Measurements from ENCODE around the gene COL6A1.

The COL6A1 gene

DNA sequence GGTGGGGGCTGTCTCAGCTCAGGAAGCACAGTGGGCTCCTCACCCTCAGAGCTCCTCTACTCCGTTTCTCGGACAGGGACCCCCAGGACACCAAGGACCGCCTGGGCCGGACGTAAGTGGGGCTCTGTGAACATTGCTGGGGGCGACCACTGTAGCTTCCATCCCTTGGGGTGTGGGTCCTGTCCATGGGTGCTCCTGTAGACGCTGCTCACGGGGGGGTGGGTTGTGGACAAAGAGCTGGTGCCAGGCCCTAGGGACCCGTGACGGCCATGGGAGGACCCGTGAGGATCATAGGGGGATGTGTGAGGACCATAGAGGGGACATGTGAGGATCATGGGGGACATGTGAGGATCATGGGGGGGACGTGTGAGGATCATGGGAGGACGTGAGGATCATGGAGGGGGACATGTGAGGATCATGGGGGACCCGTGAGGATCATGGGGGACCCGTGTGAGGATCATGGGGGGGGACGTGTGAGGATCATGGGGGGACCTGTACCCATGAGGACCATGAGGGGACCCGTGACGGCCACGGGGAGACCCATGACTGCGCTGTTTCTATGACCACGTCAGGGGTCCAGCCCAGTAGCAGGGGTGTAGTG is 18.1 kb downstream of the COL6A1 start:
- Histone ChIP-seq H3K4me1 (no peaks in the 10 kb centered on the region), H3K9ac (no peak overlapping the region), H3K4me2 (ENCODE audit: low read length) (no peak overlapping the region), H2AFZ (no peak overlapping the region), H3K36me3 (ENCODE audit: control insufficient read depth, insufficient read depth, low read length) (no peaks in the 10 kb centered on the region), H3K4me3 (ENCODE audit: low read depth, low read length) (no peak overlapping the region), H3K79me2 (no peaks in the 10 kb centered on the region), H3K27ac (no peak overlapping the region), H3K27me3 (ENCODE audit: control insufficient read depth, insufficient read depth, low read length) (no peaks in the 10 kb centered on the region), H3K9me3 (ENCODE audit: control insufficient read depth, low read length) (no peaks in the 10 kb centered on the region)
- TF ChIP-seq, protein P1, sequence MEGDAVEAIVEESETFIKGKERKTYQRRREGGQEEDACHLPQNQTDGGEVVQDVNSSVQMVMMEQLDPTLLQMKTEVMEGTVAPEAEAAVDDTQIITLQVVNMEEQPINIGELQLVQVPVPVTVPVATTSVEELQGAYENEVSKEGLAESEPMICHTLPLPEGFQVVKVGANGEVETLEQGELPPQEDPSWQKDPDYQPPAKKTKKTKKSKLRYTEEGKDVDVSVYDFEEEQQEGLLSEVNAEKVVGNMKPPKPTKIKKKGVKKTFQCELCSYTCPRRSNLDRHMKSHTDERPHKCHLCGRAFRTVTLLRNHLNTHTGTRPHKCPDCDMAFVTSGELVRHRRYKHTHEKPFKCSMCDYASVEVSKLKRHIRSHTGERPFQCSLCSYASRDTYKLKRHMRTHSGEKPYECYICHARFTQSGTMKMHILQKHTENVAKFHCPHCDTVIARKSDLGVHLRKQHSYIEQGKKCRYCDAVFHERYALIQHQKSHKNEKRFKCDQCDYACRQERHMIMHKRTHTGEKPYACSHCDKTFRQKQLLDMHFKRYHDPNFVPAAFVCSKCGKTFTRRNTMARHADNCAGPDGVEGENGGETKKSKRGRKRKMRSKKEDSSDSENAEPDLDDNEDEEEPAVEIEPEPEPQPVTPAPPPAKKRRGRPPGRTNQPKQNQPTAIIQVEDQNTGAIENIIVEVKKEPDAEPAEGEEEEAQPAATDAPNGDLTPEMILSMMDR (IDR thresholded peaks at IDR 0.05): no peak

DNA sequence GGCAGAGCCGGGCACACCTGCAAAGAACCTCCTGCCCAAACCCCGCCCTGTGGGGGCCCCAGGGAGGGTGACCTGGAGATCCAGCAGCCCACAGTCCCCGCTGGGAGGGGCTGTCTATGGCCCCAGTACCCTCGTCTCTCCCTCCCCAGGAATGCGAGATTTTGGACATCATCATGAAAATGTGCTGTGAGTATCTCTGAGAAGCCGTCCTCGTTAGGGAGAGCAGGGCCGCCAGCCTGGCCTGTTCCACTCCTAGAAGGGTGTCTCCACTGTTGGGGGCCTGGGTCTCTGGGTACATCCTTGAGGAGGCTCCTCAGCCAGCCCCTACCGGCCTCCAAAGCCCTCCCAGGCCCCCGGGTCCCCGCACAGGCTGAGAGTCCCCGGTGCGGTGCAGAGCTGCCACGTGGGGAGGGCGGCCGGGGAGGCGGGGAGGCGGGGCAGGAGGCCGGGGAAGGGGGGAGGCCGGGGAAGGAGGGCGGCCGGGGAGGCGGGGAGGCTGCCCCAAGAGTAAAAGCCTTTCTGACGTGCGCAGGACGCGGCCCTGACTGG is 18.7 kb downstream of the COL6A1 start:
- H3K4me3 ChIP-seq (ENCODE audit: low read depth, low read length): no peak overlapping the region
- H3K4me1 ChIP-seq: no peaks in the 10 kb centered on the region
- TF ChIP-seq, protein P1 (IDR thresholded peaks at IDR 0.05): no peak
- no peak overlapping the region for H3K27ac ChIP-seq
- no peaks in the 10 kb centered on the region for H3K9me3 ChIP-seq (ENCODE audit: control insufficient read depth, low read length)
- no peaks in the 10 kb centered on the region for H3K36me3 ChIP-seq (ENCODE audit: control insufficient read depth, insufficient read depth, low read length)
- H3K27me3 ChIP-seq (ENCODE audit: control insufficient read depth, insufficient read depth, low read length): no peaks in the 10 kb centered on the region
- H2AFZ ChIP-seq: no peak overlapping the region
- no peak overlapping the region for H3K9ac ChIP-seq
- H3K4me2 ChIP-seq (ENCODE audit: low read length): no peak overlapping the region
- no peaks in the 10 kb centered on the region for H3K79me2 ChIP-seq

DNA sequence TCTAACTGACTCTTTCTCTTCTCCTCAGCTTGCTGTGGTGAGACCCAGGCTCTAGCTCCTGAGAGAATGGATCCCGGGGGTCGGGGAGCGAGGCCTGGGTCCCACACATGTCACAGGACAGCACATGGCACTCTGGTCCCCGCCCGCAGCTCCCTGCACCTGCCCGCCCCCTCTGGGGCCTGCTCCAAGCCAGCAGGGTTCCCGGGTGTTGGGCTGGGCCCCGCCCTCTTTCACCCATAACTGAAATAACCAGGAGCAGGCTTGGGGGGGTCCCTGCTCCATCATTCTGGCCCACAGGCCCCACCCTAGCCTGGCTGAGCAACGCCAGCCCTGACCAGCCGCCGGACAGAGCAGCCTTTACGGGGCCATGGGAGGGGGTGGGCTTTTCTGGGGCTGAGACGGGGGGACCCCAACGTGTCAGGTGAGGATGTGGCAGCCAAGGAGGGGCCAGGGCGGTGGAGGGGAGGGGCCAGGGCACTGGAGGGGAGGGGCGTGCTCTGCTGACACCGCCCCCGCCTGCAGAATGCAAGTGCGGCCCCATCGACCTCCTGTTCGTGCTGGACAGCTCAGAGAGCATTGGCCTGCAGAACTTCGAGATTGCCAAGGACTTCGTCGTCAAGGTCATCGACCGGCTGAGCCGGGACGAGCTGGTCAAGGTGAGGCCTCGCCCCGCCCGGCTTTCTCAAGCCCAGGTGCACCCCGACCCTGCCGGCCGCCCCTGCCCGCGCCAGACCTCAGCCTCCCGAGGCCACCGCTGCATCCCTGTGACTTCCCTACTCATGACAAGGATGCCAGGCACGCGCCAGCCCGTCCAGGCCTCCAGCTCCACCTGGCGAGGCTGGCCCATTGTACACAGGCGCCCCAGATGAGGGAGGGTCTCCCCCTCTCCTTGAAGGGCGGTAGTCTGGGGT is 19.4 kb downstream of the COL6A1 start:
- Histone ChIP-seq H3K4me2 (ENCODE audit: low read length) (no peak overlapping the region), H3K4me3 (ENCODE audit: low read depth, low read length) (no peak overlapping the region), H3K27ac (no peak overlapping the region), H3K4me1 (no peaks in the 10 kb centered on the region), H3K9me3 (ENCODE audit: control insufficient read depth, low read length) (no peaks in the 10 kb centered on the region), H3K79me2 (no peaks in the 10 kb centered on the region), H2AFZ (no peak overlapping the region), H3K36me3 (ENCODE audit: control insufficient read depth, insufficient read depth, low read length) (no peaks in the 10 kb centered on the region), H3K27me3 (ENCODE audit: control insufficient read depth, insufficient read depth, low read length) (no peaks in the 10 kb centered on the region), H3K9ac (no peak overlapping the region)
- TF ChIP-seq, protein P1 (IDR thresholded peaks at IDR 0.05): no peak

DNA sequence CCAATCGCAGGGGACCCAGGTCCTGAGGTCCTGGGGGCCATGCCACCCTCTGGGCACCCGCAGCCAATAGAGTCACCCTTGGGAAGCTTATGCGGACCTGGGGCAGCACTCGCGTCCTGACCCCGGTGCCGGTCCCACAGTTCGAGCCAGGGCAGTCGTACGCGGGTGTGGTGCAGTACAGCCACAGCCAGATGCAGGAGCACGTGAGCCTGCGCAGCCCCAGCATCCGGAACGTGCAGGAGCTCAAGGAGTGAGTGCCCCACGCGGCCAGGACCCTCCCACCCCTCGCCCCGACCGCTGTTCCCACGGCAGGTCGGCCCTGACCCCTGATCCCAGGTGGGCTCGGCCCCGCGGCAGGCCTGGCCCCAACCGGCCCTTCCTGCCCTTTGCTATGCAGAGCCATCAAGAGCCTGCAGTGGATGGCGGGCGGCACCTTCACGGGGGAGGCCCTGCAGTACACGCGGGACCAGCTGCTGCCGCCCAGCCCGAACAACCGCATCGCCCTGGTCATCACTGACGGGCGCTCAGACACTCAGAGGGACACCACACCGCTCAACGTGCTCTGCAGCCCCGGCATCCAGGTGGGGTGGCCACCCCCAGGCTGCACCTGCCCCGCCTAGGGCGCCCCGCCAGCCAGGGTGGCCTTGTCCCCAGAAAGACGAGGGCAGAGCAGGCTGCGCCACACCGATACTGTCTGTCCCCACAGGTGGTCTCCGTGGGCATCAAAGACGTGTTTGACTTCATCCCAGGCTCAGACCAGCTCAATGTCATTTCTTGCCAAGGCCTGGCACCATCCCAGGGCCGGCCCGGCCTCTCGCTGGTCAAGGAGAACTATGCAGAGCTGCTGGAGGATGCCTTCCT is 20.5 kb downstream of the COL6A1 start:
- Histone ChIP-seq H3K27ac (no peak overlapping the region), H2AFZ (no peak overlapping the region), H3K79me2 (no peaks in the 10 kb centered on the region), H3K27me3 (ENCODE audit: control insufficient read depth, insufficient read depth, low read length) (no peaks in the 10 kb centered on the region), H3K4me2 (ENCODE audit: low read length) (no peak overlapping the region), H3K9me3 (ENCODE audit: control insufficient read depth, low read length) (no peaks in the 10 kb centered on the region), H3K4me1 (no peaks in the 10 kb centered on the region), H3K4me3 (ENCODE audit: low read depth, low read length) (no peak overlapping the region), H3K9ac (no peak overlapping the region), H3K36me3 (ENCODE audit: control insufficient read depth, insufficient read depth, low read length) (no peaks in the 10 kb centered on the region)
- TF ChIP-seq, protein P1 (IDR thresholded peaks at IDR 0.05): no peak
